GM18519 (cell line): Measurements from ENCODE around the gene SHISA8.

Experiments
- ATAC-seq: cut with Tn5 transposase; IDR thresholded peaks from one replicate; pipeline ENCODE4 v1.9.1; 2021; ENCODE audit warnings: mild to moderate bottlenecking, moderate library complexity; ENCODE audit not compliant: unreplicated experiment, low FRiP score

The SHISA8 gene

GRCh38 chr22:41934284-41935014, 19.6 kb upstream of the SHISA8 start:
- no peak for ATAC-seq

- no peak for ATAC-seq
Measured at GRCh38 chr22:41933411-41934177, 18.7 kb upstream of the SHISA8 start.

GRCh38 chr22:41932353-41932752, 17.5 kb upstream of the SHISA8 start:
- no peak for ATAC-seq

GRCh38 chr22:41931701-41932269, 16.9 kb upstream of the SHISA8 start:
- ATAC-seq = no peak

GRCh38 chr22:41929418-41929810, 14.5 kb upstream of the SHISA8 start:
- ATAC-seq = no peak

GRCh38 chr22:41928593-41929417, 13.9 kb upstream of the SHISA8 start:
- no peak for ATAC-seq

- no peak for ATAC-seq
Measured at GRCh38 chr22:41927813-41928212, 12.9 kb upstream of the SHISA8 start.

GRCh38 chr22:41925783-41926460, 11.0 kb upstream of the SHISA8 start:
- no peak for ATAC-seq

GRCh38 chr22:41923595-41924276, 8.9 kb upstream of the SHISA8 start:
- no peak for ATAC-seq

- ATAC-seq = no peak
Measured at GRCh38 chr22:41922940-41923594, 8.2 kb upstream of the SHISA8 start.

- no peak for ATAC-seq
Measured at GRCh38 chr22:41922328-41922727, 7.5 kb upstream of the SHISA8 start.

- no peak for ATAC-seq
Measured at GRCh38 chr22:41920271-41920976, 5.5 kb upstream of the SHISA8 start.

- no peak for ATAC-seq
Measured at GRCh38 chr22:41919357-41920224, 4.7 kb upstream of the SHISA8 start.

- no peak for ATAC-seq
Measured at GRCh38 chr22:41917903-41918791, 3.3 kb upstream of the SHISA8 start.

- no peak for ATAC-seq
Measured at GRCh38 chr22:41917375-41917902, 2.6 kb upstream of the SHISA8 start.

- no peak for ATAC-seq
Measured at GRCh38 chr22:41916745-41917358, 2.0 kb upstream of the SHISA8 start.
